Myocyte (in vitro differentiated cells): ENCODE measurements around the gene CXADR. TPM values are rescaled to one million over a fixed set of nuclear protein-coding genes. Genes with fewer than 3 reads are reported as not detected.

ENCODE experiments used
- DNase-seq: peaks from one replicate; pipeline ENCODE4 v3.0.0-alpha.2; 2012; ENCODE audit warnings: low read depth
- total RNA-seq: library from RNA; depleted of rRNA; stranded (reverse); fragments of >200 nt; gene quantifications from 2 replicates; pipeline ENCODE4 v1.2.3, GENCODE V29; 2014

The CXADR gene
- total RNA-seq, 1 donor from 2014 or later: not detected

DNA sequence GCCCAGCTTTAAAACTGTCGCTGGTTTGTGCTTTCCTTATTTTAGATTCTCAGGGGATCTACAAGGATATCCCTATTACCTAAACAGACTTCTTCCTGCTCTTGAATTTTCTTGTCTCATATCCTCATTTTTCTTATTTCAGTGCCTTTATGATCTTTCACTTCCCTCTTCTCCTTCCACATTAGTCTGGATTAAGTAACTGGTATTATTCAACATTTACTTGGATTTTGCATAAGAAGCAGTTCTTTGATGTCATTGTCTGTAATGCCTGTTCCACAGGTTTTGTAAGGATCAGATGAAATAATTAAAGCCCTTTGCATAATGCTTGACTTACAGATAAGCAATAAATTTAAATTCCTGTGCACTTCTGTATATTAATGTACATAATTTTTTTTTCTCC lies 26.5 kb downstream of the CXADR start:
- no peak for DNase-seq

- no peak for DNase-seq
Observed at GRCh38 chr21:17539743-17540341, 27.0 kb downstream of the CXADR start.

DNA sequence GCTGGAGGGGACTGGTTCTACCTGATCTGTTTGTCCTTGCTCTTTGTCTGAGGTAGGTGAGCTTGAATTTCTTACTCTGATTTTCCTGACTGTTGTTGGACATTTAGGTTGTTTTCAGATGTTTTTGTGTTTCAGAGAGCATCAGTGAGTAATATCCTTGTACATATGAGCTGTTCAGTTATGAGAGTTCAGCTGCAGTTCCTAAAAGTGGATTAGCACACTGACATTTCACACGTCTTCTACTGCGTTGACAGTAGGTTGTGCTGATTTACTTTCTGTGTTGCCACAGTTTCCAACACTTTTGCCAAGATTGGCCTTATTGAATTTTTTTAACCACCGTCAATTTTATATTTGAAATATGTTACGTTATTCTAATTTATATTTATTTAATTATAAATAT lies 27.7 kb downstream of the CXADR start:
- DNase-seq: no peak

DNA sequence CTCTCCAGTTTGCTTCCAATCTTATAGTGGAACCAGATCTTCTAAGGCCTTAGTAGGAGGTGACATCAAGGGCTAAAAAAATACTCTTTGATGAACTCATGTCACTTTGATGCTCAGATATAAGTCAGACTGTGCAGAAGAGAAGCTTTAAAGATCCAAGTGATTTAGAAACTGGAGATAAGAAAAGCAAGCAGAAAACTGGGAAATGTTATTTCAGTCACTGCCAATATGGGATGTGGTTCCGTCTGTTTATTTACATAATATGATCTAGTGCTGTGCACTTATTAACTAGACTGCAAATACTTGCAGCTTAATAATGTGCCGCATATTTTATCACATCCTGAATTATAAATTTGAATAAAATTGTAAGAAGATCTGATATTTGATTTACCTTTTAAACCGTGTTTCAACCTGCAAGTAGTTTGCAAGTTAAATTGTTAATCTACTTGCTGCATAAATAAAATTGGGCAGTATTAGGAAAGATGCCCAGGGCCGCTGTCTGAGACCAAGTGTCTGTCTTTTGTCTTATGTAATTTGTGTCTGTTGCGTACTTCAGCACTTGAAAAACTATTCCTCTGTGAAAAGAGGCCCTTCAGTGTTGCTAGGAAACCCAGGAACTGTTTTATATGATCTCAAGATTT lies 29.6 kb downstream of the CXADR start:
- no peak for DNase-seq

DNA sequence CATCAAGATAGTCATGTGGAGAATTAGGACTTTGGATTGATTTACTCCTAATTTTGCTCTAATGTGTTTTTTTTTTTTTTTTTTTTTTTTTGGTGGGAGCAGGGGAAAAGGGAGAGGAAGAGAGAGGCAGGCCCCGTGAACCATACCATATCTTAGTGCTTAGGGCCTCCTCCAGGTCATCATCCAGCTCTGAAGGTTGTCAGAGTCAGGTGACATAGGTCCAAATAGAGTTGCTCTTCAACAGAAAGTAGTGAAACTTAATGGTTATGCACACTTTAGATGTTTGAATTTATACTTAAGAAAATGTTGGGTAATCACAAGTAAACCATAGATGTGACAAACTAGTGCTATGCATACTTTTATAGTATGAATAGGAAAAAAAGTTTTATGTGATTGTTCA lies 32.2 kb downstream of the CXADR start:
- DNase-seq: no peak

GRCh38 chr21:17548262-17548661 lies 35.4 kb downstream of the CXADR start:
- DNase-seq: no peak

GRCh38 chr21:17550671-17551308 lies 37.9 kb downstream of the CXADR start:
- DNase-seq: no peak

DNA sequence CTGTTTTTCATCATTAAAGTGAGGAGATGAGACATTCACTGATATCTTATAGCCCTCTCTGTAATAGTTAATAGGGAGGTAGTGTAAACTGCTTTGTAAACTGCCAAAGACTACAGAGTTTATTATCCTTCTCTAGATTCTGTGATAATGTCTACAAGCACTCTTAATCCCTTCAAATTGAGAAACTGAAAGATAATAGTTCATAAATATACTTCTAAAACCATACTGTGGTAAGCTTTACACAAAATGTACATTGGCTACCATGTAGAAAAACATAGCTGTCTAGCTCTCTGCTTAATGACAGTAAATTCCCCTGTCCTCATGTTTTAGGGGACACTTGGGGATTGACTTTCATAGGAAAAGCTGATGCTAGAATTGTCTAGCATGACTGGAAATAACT lies 39.6 kb downstream of the CXADR start:
- no peak for DNase-seq

DNA sequence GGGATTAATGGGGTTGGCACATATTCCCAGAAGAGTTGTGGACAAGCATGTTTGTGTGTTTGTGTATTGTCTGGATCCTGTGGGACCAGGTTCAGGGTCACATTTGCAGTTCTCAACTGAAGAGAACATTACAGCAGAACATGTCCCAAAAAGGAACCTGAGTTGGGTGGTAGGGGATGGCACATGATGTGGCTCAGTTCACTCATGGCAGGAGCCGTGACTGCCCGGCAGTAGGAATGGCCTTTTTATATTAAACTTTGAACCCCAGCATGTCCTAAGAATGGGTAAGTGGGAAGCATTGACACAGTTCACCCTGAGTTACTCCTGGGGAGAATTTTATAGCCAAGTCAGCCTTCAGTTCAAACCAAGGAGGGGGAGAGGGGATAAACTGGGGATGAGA lies 41.3 kb downstream of the CXADR start:
- DNase-seq: no peak

DNA sequence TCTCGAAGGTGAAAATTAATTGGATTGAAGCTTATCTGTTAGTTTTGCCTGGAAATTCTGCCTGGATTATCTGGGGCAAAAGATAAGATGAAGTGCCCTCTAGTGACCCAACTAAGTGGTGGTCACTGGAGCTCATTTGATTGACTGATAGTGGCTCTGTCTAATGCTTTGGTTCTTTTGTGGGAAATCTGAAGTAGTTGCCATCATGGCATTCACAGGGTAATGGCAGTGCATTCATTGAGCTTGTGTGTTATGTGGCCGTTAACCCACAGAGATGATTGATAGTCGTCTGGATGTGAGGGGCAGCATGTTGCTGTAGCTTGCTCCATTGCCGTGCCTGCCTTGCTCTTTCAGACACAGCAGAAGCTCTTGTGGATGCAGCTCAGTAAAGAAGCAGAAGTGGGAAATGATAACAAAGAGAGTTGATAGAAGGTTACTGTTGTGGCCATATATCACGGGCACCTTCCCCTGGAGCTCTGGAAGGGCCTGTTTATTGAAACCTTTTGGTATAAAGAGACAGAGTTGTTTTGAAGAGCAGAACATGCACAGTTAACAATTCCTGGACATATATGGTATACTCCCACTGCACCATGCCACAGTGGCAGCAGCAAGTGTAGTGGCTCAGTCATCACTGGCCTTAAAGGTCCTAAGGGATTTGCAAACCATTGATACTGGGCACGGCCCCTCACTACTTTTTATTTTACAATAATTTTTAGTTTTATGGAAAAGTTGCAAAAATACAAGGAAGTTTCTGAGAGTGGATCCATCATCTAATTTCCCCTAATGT lies 42.0 kb downstream of the CXADR start:
- DNase-seq: peak; percentile 16

- DNase-seq: no peak
Observed at GRCh38 chr21:17560377-17561025, 47.7 kb downstream of the CXADR start.

GRCh38 chr21:17570786-17571185 lies 57.9 kb downstream of the CXADR start:
- no peak for DNase-seq

GRCh38 chr21:17572431-17572830 lies 59.6 kb downstream of the CXADR start:
- no peak for DNase-seq

- no peak for DNase-seq
Observed at GRCh38 chr21:17575076-17575475, 62.2 kb downstream of the CXADR start.

DNA sequence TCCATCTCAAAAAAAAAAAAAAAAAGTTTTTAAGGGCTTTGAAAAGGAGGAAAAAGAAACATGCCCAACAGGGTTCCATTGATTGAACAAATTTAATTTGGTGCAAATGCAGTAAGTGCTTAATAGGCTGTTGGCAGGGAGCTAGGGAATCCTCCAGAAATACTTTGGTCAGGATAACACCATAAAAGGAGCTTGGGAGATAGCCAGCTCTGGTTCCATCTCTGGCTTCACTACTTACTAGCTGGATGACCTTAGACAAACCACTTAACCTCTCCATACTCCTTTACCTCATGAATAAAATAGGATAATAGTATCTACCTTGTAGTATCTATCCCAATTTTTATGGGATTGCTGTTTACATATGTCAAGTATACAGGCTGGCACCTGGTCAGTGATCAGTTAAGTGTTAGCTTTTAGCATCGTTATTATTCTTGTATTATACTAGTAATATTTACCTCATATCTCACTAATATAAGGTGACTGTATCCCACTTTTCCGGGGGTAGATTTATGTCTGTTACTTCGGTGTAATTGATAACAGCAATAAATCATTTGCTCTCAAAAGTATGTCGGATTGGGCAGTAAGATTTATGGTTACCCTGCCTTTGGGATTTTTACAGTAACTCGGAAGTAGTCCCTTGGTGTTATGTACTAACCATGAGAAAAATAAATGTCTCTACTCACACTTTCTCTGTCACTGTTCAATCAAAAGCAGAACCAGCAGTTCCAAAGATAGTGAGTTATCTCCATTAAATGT lies 63.4 kb downstream of the CXADR start:
- no peak for DNase-seq

GRCh38 chr21:17577701-17578100 lies 64.9 kb downstream of the CXADR start:
- DNase-seq: no peak

- DNase-seq: no peak
Observed at GRCh38 chr21:17578162-17578561, 65.3 kb downstream of the CXADR start.

GRCh38 chr21:17578876-17579275 lies 66.0 kb downstream of the CXADR start:
- no peak for DNase-seq

DNA sequence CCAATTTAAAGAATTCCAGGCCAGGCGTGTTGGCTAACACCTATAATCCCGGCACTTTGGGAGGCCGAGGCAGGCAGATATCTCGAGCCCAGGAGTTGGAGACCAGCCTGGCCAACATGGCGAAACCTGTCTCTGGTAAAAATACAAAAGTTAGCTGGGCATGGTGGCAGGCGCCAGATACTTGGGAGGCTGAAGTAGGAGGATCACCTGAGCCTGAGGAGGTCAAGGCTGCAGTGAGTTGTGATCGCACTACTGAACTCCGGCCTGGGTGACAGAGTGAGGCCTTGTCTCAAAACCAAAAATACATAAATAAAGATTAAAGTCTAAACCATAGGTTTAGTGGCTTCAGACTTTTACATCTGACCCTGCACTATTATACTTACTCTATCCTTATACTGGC lies 67.5 kb downstream of the CXADR start:
- DNase-seq: no peak

DNA sequence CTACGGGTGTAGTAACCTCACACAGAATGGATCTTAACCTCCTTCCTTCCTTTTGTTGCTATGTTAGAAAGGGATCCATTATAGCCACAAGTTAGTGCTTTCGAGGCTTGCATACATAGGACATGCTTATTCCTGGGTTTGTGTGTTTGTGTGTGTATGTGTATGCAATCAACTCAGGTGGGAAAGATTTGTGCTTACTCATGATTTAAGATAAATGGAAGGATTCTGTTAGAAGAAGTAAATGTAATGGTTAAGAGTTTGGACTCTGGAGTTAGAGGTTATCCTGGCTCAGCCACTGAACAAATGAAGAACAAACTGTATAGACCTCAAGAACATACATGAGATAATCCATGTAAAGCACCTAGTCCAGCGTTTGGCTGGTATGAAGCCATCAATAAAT lies 71.1 kb downstream of the CXADR start:
- DNase-seq: no peak
